Measurements from ENCODE around the gene TTC9B.
"Not testable (repeated sequence)": the region's sequence is repeated elsewhere in the genome, so short reads cannot be mapped to it uniquely, and the experiment has no call there.

Gene TTC9B

DNA sequence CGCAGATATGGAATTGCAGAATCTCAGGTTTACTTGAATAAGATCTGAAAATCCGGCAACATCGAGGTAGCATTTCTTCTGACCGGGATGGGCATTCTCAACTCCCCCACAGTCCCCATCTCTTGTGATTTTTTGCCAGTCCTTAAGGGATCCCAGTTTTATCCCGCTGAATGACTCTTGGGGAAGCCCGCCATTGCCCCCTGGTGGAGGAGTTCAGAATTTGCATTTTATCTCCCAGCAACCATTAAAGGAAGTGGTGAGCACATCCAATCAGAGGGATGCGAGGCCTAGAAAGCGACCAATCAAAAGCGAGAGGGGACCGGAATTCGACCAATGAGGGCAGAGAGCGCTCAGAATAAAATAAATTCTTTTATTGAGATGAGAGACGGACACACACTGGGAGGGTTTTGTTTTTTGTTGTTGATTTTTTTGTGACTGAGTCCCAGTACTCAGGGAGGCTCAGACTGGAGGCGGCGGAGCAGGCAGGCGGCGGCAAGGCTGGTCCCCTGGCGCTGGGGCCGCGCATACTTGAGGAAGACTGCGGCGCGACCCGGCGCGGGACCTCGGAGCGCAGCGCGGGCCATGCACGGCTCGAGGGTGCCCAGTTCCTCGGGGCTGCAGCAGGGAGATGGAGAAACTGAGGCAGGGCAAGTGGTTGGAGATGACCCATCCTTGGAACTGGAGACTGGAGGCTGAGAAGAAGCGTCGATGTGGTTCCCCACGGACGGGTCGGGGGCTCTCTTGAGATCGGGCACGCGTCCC is 3.9 kb upstream of the TTC9B start:
- Histone ChIP-seq H3K4me3 (ENCODE audit: extremely low read depth, insufficient read depth, low read length, poor library complexity, severe bottlenecking) (no peak overlapping the region), H3K36me3 (ENCODE audit: control insufficient read depth, insufficient read depth, low read length) (no peaks in the 10 kb centered on the region), H3K27ac (ENCODE audit: low read depth, low read length, severe bottlenecking) (no peak overlapping the region), H3K4me1 (ENCODE audit: control insufficient read depth, insufficient read depth, low read length, poor library complexity, severe bottlenecking) (peaks cover 3% of the 10 kb centered on the region), H3K9me3 (ENCODE audit: control insufficient read depth, low read length) (no peaks in the 10 kb centered on the region)
- WGBS, 2 experiments (ENCODE audit: insufficient coverage in 2 of 2) = 79 to 82% methylated on average over 37 to 40 of the region's 41 CpGs

DNA sequence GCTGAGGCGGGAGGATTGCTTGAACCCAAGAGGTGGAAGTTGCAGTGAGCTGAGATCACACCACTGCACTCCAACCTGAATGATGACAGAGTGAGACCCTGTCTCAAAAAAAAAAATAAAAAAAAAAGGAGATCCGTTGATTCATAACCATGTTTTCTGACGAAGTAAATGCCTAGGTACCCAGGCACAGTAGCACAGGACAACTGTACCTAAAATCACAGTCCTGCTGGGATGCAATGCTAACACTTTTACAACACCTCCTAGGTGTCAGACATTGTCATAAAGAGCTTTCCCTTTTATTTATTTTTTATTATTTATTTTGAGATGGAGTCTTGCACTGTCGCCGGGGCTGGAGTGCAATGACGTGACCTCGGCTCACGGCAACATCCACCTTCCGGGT is 2.5 kb upstream of the TTC9B start:
- no peaks in the 10 kb centered on the region for H3K9me3 ChIP-seq (ENCODE audit: control insufficient read depth, low read length)
- WGBS, 2 experiments (ENCODE audit: insufficient coverage in 2 of 2) = 82 to 94% methylated on average over 6 to 9 of the region's 9 CpGs
- H3K36me3 ChIP-seq (ENCODE audit: control insufficient read depth, insufficient read depth, low read length) = no peaks in the 10 kb centered on the region
- H3K4me3 ChIP-seq (ENCODE audit: extremely low read depth, insufficient read depth, low read length, poor library complexity, severe bottlenecking) = no peak overlapping the region
- H3K4me1 ChIP-seq (ENCODE audit: control insufficient read depth, insufficient read depth, low read length, poor library complexity, severe bottlenecking) = peaks cover 3% of the 10 kb centered on the region
- no peak overlapping the region for H3K27ac ChIP-seq (ENCODE audit: low read depth, low read length, severe bottlenecking)

DNA sequence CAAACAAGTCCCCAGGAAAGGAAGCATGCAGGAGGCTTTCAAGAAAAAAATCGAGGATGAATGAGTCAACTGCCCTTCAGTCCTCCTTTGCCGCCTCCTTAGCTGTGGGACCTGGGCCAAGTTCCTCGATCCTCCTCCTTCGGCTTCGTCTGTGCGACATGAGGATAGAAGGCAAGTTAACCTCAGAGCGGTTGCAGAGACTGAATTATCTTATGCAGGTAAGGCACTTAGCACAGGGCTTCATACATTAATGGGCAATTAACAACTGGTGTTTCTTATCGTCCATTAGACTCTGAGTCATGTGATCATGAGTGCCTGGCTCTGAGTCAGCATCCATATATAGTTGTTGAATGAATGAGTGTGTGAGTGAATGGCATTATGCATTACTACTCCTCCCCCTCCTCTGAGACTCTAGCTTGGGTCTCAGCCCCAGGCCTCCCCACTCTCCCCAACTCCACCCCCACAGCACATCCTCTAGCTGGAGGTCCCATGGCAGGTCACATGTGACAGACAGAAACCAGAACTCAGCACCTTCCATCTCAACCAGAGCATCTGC is 1.6 kb upstream of the TTC9B start:
- no peaks in the 10 kb centered on the region for H3K36me3 ChIP-seq (ENCODE audit: control insufficient read depth, insufficient read depth, low read length)
- H3K4me3 ChIP-seq (ENCODE audit: extremely low read depth, insufficient read depth, low read length, poor library complexity, severe bottlenecking) = no peak overlapping the region
- H3K4me1 ChIP-seq (ENCODE audit: control insufficient read depth, insufficient read depth, low read length, poor library complexity, severe bottlenecking) = peaks cover 3% of the 10 kb centered on the region
- no peaks in the 10 kb centered on the region for H3K9me3 ChIP-seq (ENCODE audit: control insufficient read depth, low read length)
- peak overlapping the region; percentile 68 for H3K27ac ChIP-seq (ENCODE audit: low read depth, low read length, severe bottlenecking)
- 48 to 56% methylated on average over 7 to 8 of the region's 8 CpGs for WGBS, 2 experiments (ENCODE audit: insufficient coverage in 2 of 2)

DNA sequence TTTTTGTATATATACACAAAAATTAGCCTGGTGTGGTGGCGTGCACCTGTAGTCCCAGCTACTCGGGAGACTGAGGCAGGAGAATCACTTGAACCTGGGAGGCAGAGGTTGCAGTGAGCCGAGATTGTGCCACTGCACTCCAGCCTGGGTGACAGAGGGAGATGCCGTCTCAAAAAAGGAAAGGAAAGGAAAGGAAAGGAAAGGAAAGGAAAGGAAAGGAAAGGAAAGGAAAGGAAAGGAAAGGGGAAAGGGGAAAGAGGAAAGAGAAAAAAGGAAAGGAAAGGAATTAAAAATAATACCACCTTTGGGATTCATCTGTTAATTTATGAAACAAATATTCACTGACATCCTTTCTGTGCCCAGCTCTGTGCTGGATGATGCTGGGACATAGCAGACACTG is 845 bp upstream of the TTC9B start:
- H3K9me3 ChIP-seq (ENCODE audit: control insufficient read depth, low read length); H3K4me1 ChIP-seq (ENCODE audit: control insufficient read depth, insufficient read depth, low read length, poor library complexity, severe bottlenecking); H3K36me3 ChIP-seq (ENCODE audit: control insufficient read depth, insufficient read depth, low read length); H3K4me3 ChIP-seq (ENCODE audit: extremely low read depth, insufficient read depth, low read length, poor library complexity, severe bottlenecking): not testable (repeated sequence)
- WGBS, 2 experiments (ENCODE audit: insufficient coverage in 2 of 2) = 87 to 100% methylated on average over 1 to 4 of the region's 4 CpGs
- peak overlapping the region; percentile 68 for H3K27ac ChIP-seq (ENCODE audit: low read depth, low read length, severe bottlenecking)

DNA sequence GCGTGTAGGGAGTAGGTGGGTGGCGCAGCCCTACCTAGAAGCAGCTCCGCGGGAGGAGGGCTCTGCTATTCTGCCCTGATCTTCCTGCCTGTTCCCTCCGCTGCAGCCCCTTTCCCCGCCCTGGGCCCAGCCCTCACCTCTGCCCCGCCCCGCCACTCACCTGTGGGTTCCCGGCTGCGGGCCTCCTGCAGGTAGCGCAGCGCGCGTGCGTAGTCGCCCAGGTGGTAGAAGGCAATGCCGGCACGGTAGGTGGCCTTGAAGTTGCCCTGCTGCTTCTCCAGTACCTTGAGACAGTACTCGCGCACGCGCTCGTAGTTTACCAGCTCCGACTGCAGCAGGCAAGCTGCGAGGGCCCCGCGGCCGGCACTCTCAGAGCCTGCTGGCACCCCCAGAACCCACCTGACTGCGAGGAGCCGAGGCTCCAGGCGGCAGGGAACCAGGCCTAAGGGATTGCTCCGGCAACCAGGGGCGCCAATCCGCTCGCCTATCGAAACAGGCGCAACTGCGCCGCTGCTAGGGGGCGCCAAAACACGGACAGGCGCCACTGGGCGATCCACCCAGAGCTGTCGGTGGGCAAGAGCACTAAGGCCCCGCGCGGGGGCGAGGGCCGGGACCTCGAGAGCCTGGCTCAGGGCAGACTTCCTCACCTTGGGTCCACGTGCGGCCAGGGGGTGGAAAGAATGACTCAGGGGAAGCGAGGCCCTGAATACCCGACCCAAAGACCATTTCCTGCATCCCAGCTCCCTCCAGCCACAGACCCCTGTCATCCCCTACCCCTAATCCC is 965 bp downstream of the TTC9B start:
- 38 to 43% methylated on average over 46 of the region's 54 CpGs for WGBS, 2 experiments (ENCODE audit: insufficient coverage in 2 of 2)
- Histone ChIP-seq H3K4me1 (ENCODE audit: control insufficient read depth, insufficient read depth, low read length, poor library complexity, severe bottlenecking) (peaks cover 3% of the 10 kb centered on the region), H3K27ac (ENCODE audit: low read depth, low read length, severe bottlenecking) (no peak overlapping the region), H3K9me3 (ENCODE audit: control insufficient read depth, low read length) (no peaks in the 10 kb centered on the region), H3K4me3 (ENCODE audit: extremely low read depth, insufficient read depth, low read length, poor library complexity, severe bottlenecking) (no peak overlapping the region), H3K36me3 (ENCODE audit: control insufficient read depth, insufficient read depth, low read length) (no peaks in the 10 kb centered on the region)

DNA sequence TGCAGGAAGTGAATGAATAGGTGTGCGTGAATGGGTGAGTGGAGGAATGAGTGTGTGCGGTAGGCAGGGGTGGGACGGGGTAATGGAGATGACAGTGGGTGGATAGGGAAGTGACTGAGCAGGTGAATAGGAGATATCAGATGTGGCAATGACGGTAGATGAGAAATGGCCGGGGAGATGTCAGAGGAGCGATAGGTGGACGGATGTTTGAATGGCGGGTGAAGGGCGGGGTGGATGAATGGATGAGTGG is 1.5 kb downstream of the TTC9B start:
- Histone ChIP-seq H3K9me3 (ENCODE audit: control insufficient read depth, low read length) (no peaks in the 10 kb centered on the region), H3K4me1 (ENCODE audit: control insufficient read depth, insufficient read depth, low read length, poor library complexity, severe bottlenecking) (peaks cover 3% of the 10 kb centered on the region), H3K36me3 (ENCODE audit: control insufficient read depth, insufficient read depth, low read length) (no peaks in the 10 kb centered on the region), H3K27ac (ENCODE audit: low read depth, low read length, severe bottlenecking) (no peak overlapping the region), H3K4me3 (ENCODE audit: extremely low read depth, insufficient read depth, low read length, poor library complexity, severe bottlenecking) (no peak overlapping the region)
- 82 to 84% methylated on average over 6 to 9 of the region's 9 CpGs for WGBS, 2 experiments (ENCODE audit: insufficient coverage in 2 of 2)

DNA sequence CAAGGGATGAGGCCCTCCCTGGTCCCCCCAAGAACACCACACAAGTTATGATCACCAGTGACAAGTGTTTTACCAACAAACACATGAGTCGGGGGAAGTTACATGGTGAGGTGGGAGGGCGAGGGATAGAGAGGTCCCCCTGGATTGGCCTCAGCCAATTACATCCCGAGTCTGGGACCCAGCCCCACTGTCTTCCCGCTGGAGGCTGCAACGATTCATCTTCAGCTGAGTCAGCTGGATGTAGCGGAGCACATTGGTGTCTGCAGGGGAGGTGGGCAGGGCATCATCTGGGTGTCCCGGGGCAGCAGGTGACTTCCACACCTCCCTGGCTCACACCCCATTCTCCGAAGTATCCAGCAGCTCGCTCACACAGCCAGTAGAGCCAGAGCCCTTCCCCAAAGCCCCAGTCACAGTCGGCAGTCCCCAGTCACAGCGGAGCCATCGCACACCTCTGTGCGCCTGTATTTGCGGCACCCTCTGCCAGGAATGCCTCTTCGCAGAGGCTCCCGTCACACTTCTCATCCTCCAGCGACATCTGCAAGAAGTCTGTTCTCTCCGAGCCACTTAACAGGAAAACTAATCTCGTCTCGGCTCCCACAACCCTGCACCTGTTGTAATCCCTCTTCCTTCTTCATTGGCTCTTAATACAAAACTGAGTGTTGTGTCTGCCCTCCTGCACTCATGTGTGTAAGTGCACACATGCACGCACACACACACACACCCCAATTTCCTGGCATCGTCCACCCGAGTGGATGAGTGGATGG is 2.0 kb downstream of the TTC9B start:
- WGBS, 2 experiments (ENCODE audit: insufficient coverage in 2 of 2) = 85 to 87% methylated on average over 18 of the region's 23 CpGs
- H3K4me3 ChIP-seq (ENCODE audit: extremely low read depth, insufficient read depth, low read length, poor library complexity, severe bottlenecking) = no peak overlapping the region
- H3K9me3 ChIP-seq (ENCODE audit: control insufficient read depth, low read length) = no peaks in the 10 kb centered on the region
- no peak overlapping the region for H3K27ac ChIP-seq (ENCODE audit: low read depth, low read length, severe bottlenecking)
- peaks cover 3% of the 10 kb centered on the region for H3K4me1 ChIP-seq (ENCODE audit: control insufficient read depth, insufficient read depth, low read length, poor library complexity, severe bottlenecking)
- no peaks in the 10 kb centered on the region for H3K36me3 ChIP-seq (ENCODE audit: control insufficient read depth, insufficient read depth, low read length)

DNA sequence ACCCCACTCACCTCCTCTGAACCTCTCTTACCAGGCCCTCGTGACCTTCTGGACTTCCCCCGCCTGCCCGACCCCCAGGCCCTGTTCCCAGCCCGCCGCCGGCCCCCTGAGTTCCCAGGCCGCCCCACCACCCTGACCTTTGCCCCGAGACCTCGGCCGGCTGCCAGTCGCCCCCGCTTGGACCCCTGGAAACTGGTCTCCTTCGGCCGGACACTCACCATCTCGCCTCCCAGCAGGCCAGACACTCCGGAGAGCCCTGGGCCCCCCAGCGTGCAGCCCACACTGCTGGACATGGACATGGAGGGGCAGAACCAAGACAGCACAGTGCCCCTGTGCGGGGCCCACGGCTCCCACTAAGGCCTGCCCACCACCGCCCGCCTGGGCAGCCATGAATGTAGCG is 3.2 kb downstream of the TTC9B start:
- 91 to 94% methylated on average over 15 to 19 of the region's 22 CpGs for WGBS, 2 experiments (ENCODE audit: insufficient coverage in 2 of 2)
- no peak overlapping the region for H3K27ac ChIP-seq (ENCODE audit: low read depth, low read length, severe bottlenecking)
- H3K4me1 ChIP-seq (ENCODE audit: control insufficient read depth, insufficient read depth, low read length, poor library complexity, severe bottlenecking) = peaks cover 1% of the 10 kb centered on the region
- peaks cover 5% of the 10 kb centered on the region for H3K36me3 ChIP-seq (ENCODE audit: control insufficient read depth, insufficient read depth, low read length)
- H3K4me3 ChIP-seq (ENCODE audit: extremely low read depth, insufficient read depth, low read length, poor library complexity, severe bottlenecking) = no peak overlapping the region
- no peaks in the 10 kb centered on the region for H3K9me3 ChIP-seq (ENCODE audit: control insufficient read depth, low read length)

DNA sequence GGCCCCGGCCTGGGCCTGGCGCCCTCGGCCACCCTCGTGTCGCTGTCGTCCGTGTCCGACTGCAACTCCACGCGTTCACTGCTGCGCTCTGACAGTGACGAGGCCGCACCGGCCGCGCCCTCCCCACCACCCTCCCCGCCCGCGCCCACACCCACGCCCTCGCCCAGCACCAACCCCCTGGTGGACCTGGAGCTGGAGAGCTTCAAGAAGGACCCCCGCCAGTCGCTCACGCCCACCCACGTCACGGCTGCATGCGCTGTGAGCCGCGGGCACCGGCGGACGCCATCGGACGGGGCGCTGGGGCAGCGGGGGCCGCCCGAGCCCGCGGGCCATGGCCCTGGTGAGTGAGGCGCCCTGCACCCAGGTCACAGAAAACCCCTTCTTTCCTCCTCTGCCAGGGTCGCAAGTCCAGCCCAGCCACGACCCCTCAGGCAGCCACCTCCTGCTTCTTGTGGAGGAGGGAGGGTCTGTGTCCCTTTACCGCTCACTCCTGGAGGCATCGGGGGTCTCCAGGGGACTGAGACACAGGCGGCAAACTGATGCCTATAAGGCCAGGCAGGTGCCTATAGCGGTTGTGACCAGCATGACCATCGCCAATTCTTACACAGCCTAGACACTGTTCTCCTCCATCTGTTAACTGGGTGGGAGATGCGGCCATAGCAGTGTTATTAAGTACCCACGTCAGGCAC is 4.2 kb downstream of the TTC9B start:
- Histone ChIP-seq H3K4me3 (ENCODE audit: extremely low read depth, insufficient read depth, low read length, poor library complexity, severe bottlenecking) (no peak overlapping the region), H3K27ac (ENCODE audit: low read depth, low read length, severe bottlenecking) (no peak overlapping the region), H3K36me3 (ENCODE audit: control insufficient read depth, insufficient read depth, low read length) (peaks cover 5% of the 10 kb centered on the region), H3K4me1 (ENCODE audit: control insufficient read depth, insufficient read depth, low read length, poor library complexity, severe bottlenecking) (no peaks in the 10 kb centered on the region), H3K9me3 (ENCODE audit: control insufficient read depth, low read length) (no peaks in the 10 kb centered on the region)
- WGBS, 2 experiments (ENCODE audit: insufficient coverage in 2 of 2) = 93 to 97% methylated on average over 33 to 45 of the region's 50 CpGs

DNA sequence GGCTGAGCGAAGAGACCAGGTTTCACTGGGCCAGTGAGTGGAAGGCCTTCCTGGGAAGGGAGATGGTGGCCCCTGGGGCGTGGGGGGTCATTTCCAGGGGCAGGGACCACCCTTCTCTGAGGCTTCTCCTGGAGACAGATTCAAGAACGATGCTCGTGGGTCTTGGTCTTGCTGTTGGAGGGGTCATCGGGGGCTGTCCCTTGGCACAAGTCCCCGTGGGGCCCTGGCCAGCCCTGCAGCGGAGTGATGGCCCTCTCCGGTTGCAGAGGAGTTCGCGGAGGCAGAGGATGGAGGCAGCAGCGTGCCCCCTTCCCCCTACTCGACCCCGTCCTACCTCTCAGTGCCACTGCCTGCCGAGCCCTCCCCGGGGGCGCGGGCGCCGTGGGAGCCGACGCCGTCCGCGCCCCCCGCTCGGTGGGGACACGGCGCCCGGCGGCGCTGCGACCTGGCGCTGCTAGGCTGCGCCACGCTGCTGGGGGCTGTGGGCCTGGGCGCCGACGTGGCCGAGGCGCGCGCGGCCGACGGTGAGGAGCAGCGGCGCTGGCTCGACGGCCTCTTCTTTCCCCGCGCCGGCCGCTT is 4.8 kb downstream of the TTC9B start:
- Histone ChIP-seq H3K9me3 (ENCODE audit: control insufficient read depth, low read length) (no peaks in the 10 kb centered on the region), H3K4me3 (ENCODE audit: extremely low read depth, insufficient read depth, low read length, poor library complexity, severe bottlenecking) (no peak overlapping the region), H3K36me3 (ENCODE audit: control insufficient read depth, insufficient read depth, low read length) (peaks cover 5% of the 10 kb centered on the region), H3K4me1 (ENCODE audit: control insufficient read depth, insufficient read depth, low read length, poor library complexity, severe bottlenecking) (no peaks in the 10 kb centered on the region), H3K27ac (ENCODE audit: low read depth, low read length, severe bottlenecking) (no peak overlapping the region)
- WGBS, 2 experiments (ENCODE audit: insufficient coverage in 2 of 2) = 94 to 96% methylated on average over 39 to 51 of the region's 53 CpGs
